CD4-positive, alpha-beta T cell treated with Interleukin-4 for 4 hours (primary cell): Measurements from ENCODE around the gene AANAT.

Experiments
- DNase-seq: peaks from one replicate; pipeline ENCODE4 v3.0.0-alpha.2; 2020

Gene AANAT

GRCh38 chr17:76467366-76467765, at the start of gene AANAT:
Gene AANAT, plus strand, starts transcription at chr17:76467603. Its CDS starts 1,144 bp downstream, at chr17:76468747.
- DNase-seq, result no peak

DNA sequence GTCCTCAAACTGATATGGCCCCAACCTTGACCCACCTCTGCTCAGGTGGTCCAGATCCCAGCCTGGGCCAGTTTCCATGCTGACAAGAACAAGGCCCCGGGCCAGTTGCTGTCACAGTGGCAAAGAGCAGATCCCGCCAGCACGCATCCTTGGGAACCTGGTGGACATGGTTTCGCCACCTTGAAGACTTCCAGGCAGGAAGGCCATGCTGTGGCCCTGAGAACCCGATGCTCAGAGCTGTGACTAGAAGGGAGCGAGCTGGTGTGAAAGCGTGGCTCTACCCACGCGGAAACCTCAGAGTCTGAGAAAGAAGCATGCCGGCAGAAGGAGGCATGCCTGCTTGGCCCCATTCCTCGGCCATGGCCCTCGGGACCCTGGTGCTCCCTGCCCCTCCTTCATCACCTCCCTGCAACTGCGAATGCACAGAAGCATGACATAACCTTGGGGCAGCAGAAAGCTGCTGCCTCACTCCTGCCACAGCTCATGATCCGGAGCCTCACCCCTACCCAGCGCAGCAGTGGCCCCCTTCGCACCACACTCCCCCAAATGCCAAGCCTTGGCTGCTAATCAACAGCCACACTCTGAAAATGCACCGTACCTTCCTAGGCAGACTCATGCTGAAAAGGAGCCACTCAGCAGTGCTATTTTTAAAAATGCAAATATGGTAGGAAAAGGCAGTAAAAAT, 47.7 kb upstream of the AANAT start:
- no peak for DNase-seq

DNA sequence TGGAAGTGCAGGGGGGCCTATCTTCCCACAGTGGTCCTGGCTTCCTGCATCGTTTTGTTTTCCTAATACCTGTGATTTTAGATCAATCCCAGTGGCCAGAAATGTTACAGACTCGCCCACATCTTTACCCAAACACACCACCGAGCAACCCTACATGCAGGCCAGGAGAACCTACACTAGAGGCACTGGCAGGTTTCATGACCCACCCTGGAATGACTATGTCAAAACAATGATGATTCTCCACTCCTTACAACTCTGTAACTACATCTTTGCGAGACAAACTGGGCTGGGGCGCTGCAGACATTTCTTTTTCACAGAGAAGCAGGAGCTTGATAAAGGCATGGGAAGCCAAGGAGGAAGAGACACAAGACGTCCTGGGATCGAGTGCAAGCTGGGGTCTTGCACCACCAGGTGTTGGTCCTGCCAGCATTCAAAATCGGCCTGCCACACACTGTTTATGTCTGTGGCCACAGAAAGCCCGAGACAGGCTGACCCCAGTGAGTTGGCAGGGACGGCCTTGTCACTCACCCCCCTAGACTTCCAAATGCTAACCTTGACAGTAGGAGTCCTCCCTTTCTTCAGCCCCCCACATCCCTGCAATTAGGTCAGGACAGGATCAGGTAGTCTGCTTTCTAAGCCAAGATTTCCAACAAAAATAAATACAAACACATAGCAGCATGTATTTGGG, 46.9 kb upstream of the AANAT start:
- no peak for DNase-seq

DNA sequence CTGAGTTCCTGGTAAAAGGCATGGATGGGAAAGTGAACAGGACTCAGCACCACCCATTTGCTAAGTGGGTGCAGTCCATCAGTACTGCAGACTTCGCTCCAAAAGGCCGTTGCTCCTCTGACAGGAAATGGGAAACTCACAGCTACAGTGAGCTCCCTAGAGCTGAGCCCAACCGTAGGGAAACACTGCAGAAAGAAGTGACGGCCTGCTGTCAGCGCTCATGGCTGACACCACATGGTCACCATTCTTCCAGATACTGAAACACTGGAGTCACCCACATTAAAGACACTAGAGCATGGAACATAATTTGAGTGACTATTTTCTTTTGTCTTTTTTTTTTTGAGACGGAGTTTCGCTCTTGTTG, 46.4 kb upstream of the AANAT start:
- no peak for DNase-seq

- no peak for DNase-seq
Measured at GRCh38 chr17:76422406-76422805, 45.0 kb upstream of the AANAT start.

- no peak for DNase-seq
Measured at GRCh38 chr17:76422860-76423259, 44.5 kb upstream of the AANAT start.

DNA sequence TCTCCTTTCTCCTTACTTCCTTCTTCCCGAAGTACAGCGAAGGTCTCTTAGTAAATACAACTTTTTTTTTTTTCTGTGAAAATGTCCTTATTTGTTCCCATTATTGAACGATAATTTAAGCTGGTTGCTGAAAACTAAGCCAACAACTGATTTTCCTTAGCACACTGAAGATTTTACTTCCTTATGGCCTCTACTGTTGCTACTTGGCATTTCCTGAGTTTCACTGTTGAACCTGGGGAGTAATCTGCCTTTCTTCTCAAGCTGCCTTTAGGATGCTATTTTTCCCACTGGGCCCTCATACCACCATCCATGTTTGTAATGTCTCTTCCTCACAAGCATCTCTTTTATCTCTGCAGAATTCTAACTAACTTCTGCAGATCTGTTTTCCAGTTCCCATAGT, 40.5 kb upstream of the AANAT start:
- no peak for DNase-seq

DNA sequence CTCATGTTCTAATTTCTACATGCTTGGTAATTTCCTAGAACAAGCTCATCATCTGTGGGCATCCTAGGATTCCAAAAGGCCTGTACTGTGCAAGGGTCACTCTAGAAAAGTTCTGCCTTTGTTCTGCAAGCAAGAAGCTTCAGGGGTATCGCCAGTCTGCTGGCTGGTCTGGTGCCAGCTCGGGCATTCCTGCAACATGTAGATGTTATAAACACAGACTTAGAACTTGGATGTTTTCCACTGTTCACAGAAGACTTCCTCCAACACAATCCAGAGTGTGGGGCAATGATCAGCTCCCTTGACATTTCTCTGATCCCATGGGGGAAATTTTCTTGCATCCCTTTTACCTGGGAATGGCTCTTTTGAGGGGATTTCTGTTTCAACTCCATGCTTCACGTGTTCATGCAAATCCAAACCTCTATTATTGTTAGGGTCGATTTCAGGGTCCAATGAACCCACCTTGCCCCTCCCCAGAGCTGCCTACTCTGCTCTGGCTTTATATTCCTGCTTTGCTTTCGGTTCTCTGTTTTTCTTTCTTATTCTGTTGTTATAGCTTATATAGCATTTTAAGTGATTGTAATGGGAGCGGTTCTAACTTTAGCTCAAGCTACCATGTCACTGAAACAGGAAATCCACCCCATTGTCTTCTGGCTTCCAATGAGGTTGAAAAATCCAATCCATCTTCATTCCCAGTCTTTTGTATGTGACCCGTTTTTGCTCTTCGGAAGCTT, 39.7 kb upstream of the AANAT start:
- DNase-seq, result no peak

- DNase-seq, result no peak
Measured at GRCh38 chr17:76428511-76428910, 38.9 kb upstream of the AANAT start.

DNA sequence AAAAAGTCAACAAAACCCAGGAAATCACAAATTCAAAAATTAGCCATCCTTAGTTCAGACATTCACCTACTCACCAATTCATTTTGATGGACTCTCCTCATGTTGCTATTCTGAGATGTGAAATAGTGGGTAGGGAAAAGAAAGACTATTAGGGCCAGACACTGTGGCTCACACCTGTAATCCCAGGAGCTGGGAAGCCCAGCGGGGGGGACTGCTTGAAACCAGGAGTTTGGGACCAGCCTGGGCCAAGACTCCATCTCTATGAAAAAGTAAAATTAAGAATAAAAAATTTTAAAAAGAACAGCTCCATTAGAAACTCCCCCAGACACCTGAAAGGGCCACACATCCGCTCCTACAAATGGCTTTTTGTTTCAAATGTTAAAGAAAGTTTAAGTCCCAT, 35.9 kb upstream of the AANAT start:
- DNase-seq, result no peak

GRCh38 chr17:76432004-76432403, 35.4 kb upstream of the AANAT start:
- DNase-seq, result no peak

DNA sequence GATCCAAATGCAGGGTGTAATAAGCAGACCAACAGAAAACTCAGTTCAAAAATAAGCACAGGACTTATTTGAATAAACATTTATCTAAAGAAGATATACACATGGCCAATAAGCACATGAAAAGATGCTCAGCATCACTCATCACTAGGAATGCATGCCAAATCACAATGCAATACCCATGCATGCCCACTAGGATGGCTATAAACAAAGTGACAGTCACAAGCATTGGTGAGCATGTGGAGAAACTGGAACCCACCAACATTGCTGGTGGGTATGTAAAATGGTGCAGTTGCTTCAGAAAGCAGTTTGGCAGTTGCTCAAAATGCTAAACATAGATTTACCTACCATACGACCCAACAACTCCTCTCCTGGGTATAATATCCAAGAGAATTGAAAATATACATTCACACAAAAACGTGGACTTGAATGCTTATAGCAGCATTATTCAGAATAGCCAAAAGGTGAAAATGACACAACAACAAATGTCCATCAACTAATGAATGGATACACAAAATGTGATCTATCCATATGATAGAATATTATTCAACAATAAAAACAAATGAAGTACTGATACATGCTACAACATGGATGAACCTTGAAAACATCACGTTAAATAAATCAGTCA, 34.6 kb upstream of the AANAT start:
- DNase-seq, result no peak

DNA sequence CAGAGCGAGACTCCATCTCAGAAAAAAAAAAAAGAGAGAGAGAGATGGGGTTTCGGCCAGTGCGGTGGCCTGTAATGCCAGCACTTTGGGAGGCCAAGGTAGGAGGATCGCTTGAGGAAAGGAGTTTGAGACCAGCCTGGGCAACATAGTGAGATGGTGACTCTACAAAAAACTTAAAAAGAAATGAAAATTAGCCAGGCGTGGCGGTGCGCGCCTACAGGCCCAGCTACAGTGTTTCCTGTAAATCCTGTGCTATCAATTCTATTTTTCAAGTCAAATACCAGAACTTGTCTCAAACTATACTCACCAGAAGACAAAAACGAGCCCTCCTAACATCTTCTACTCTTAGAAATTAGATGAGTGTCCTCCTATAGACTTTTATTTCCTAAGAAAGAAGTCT, 33.7 kb upstream of the AANAT start:
- no peak for DNase-seq

GRCh38 chr17:76434870-76435269, 32.5 kb upstream of the AANAT start:
- DNase-seq, result no peak

DNA sequence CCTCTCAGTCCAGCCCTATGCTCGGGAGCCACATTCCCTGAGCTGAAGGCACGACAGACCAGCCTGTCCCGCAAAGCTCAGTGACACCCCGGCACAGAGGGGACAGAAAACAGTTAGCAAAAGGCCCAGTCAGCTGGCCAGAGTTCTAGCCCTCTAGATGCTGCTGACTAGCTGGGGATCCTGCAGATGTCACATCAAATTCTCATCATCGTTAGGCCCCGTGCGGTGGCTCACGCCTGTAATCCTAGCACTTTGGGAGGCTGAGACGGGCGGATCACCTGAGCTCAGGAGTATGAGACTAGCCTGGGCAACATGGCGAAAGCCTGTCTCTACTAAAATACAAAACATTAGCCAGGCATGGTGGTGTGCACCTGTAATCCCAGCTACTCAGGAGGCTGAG, 31.7 kb upstream of the AANAT start:
- no peak for DNase-seq

DNA sequence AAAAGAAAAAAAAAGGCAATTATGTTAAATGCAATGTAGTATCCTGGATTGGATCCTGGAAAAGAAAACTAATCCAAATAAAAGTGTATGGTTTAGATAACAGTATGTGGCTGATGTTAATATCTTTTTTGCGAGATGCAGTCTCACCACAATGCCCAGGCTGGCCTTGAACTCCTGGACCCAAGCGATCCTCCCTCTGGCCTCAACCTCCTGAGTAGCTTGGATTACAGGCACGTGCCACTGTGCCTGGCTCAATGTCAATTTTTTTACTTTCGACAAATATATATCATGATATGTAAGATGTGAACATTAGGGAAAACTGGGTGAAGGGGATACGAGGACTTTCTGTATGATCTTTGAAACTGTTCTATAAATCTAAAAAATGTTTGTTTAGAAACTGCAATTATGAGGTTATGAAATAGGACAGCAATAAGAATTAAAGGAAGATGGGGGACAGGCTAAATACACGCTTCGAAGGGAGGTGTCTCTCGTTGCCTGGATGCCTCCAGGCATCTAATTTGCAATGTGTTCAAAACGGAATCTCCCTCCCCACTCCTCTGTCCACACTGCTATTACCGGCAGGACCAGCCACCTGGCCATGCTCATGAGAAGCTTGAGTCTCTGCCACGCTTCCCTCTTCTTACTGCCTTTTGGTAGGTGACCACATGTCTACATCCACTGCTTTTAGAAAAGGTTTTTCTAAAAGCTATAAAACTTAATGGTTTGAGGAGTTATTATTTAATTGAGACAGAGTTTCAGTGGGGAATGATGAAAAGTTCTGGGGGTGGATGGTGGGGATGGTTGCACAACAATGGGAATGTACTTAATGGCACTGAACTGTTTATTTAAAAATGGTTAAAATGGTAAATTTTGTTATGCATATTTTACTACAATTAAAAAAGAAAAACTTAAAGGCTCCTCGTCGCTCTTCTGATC, 29.7 kb upstream of the AANAT start:
- no peak for DNase-seq

- no peak for DNase-seq
Measured at GRCh38 chr17:76438906-76439305, 28.5 kb upstream of the AANAT start.

GRCh38 chr17:76439314-76439928, 28.0 kb upstream of the AANAT start:
- DNase-seq, result no peak

GRCh38 chr17:76440751-76441362, 26.5 kb upstream of the AANAT start:
- no peak for DNase-seq

DNA sequence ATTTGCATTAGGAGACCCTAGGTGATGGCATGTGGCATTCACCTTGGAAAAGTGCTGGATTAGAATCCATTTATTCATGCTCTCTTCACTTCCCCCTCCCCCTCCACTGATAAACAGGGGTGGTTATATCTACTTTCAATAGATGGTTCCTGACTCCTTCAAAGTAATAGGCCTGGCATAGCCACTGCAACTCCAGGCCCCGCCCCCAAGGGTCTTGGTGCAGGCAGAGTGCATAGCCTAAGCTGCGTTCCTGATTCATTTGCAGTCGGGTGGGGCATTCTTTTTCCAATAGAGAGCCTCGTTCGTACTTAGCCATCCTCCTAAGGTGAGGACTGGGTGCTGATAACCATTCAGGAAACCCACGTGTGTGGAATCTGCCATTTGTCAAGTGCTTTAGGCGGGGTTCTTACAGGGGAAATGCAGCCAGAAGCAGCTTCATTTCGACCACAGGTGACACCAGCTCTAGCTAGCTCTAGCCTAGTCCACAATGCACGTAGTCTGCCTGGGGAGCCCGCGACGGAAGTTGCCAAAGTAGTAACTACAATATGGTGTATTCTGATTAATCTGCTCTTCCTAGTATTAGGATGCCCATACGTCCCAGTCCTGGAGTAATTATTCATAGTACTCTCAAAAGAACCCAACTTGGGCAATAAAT, 25.6 kb upstream of the AANAT start:
- no peak for DNase-seq
